HTERT RPE-1 (cell line): Measurements from ENCODE around the gene SYNGAP1.
"Not testable (repeated sequence)": the region's sequence is repeated elsewhere in the genome, so short reads cannot be mapped to it uniquely, and the experiment has no call there.

ENCODE experiments used
- in situ Hi-C: fragments of 300-500 bp; cut with MboI; formaldehyde crosslinking; loops from 4 replicates; pipeline ENCODE4 v1.14.3; 2020; ENCODE audit warnings: low sequenced_read_pairs

SYNGAP1 gene

GRCh38 chr6:33419580-33420490, at the start of gene SYNGAP1:
TSS of gene SYNGAP1 (plus strand) at chr6:33420065. CDS start at chr6:33420265, 200 bp downstream.
- in situ Hi-C loops: no loop called here

GRCh38 chr6:33371901-33372300, 48.0 kb upstream of the SYNGAP1 start:
- in situ Hi-C loops: not testable (repeated sequence)

DNA sequence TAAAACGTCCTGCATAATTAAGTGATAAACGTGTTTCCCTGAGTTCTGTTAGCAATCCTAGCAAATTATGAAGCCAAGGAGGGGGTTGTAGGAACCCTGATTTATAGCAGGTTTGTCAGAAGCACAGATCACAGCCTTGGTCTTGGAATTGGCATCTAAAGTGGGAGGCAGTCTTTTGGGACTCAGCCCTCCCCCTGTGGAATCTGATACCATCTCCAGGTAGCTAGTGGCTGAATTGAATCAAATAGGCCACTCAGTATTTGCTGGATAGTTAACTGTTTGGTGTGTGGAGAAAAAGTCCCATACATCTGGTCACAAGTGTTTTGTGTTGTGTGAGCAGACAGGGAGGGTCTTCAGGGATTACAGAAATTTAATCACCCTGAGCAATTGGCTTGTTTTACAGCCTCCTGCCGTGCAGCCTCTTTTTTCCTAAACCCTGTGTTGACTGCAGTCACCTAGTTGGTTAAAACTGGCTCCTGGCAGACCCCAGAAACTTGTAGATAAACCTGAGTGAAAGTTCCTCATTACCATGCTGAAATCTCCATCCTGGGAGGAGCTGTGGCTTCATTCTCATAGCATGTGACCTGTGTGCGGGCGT, 47.2 kb upstream of the SYNGAP1 start:
- in situ Hi-C loops: no loop called here

- in situ Hi-C loops: no loop called here
These were observed 45.6 kb upstream of the SYNGAP1 start for GRCh38 chr6:33373960-33374910.

- in situ Hi-C loops: no loop called here
These were observed 44.7 kb upstream of the SYNGAP1 start for GRCh38 chr6:33375143-33375671.

DNA sequence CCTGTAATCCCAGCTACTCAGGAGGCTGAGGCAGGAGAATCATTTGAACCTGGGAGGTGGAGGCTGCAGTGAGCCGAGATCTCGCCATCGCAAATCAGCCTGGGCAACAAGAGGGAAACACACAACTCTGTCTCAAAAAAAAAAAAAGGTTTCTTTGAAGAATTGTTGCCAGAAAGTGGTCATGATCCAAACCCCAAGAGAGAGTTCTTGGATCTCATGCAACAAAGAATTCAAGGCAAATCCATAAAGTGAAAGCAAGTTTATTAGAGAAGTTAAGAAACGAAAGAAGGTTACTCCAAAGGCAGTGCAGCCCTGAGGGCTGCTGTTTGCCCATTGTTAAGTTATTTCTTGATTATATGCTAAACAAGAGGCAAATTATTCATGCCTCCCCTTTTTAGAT, 42.7 kb upstream of the SYNGAP1 start:
- in situ Hi-C loops: no loop called here

- in situ Hi-C loops: not testable (repeated sequence)
These were observed 40.7 kb upstream of the SYNGAP1 start for GRCh38 chr6:33379184-33379583.

- in situ Hi-C loops: no loop called here
These were observed 39.4 kb upstream of the SYNGAP1 start for GRCh38 chr6:33380272-33380981.

DNA sequence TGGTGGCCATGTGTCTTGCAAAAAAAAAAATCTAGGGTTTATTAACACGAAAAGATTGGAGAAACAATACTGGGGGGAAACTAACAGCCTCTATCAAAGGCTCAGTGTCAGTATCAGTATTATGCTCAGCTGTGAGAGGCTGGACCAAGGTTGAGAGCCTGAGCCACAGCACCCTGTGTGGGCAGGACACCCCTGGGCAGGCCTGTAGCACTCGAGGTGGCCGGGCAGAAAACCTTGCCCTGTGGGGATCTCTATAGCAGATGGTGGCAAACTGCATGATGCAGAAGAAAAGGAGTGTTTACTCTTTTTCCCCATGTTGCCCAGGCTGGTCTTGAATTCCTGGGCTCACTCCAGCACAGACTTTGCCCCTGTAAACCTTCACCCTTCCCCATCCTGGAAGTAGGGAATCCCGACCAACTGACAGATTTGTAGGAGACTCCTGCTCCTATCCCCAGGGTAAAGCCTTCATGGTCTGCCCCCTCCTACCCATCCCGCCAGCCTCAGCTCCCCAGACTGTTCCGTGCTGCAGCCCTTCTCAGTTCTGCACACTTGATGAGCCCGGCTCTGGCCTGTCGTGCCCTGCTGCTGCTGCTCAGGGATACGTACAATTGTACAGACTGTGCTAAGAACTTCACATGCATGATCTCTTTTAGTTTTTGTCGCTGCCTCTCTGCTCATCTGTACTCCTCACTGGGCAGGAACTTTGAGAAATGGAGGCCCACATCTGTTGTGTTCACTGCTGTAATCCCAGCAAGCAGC, 36.3 kb upstream of the SYNGAP1 start:
- in situ Hi-C loops: no loop called here

GRCh38 chr6:33384581-33385020, 35.3 kb upstream of the SYNGAP1 start:
- in situ Hi-C loops: no loop called here

DNA sequence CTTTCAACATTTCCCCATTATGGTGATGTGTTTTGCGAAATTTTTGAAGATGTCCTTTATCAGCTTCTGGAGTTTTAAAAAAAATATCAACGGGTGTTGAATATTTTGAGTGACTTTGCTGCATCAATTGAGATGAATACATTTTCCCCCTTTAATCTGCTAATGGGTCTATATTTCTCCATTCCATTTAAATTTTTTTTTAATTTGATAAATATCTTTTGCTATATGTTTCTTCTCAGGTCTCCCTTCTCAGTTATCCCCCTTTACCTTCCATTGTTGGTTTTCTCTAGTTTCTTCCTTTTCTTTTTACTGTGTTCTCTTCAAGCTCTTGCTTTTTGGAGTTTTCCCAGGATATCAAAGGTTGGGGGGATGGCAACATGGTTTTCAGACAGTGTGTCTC, 29.7 kb upstream of the SYNGAP1 start:
- in situ Hi-C loops: no loop called here

DNA sequence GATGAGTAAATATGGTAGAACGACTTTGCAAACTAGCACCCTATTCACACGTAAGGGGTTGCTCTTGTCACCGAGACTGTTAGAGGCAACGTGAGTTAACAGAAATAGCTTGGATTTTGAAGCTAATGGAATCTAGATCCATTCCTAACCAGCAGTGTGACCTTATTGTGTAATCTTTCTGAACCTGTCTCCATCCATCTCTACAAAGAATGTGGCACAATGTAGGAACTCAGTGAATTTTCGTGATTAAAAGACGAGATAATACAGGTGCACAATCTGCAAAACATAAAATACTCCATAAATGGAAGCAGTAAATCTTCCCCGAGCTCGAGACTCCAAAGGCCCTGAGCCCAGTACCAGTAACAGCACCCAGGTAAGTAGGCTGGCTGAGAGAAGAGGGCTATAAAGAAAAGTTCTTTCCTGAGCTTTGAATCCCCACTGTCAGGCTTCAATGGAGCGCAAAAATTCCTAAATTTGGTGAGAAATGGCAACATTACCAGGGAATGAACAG, 29.0 kb upstream of the SYNGAP1 start:
- in situ Hi-C loops: no loop called here

DNA sequence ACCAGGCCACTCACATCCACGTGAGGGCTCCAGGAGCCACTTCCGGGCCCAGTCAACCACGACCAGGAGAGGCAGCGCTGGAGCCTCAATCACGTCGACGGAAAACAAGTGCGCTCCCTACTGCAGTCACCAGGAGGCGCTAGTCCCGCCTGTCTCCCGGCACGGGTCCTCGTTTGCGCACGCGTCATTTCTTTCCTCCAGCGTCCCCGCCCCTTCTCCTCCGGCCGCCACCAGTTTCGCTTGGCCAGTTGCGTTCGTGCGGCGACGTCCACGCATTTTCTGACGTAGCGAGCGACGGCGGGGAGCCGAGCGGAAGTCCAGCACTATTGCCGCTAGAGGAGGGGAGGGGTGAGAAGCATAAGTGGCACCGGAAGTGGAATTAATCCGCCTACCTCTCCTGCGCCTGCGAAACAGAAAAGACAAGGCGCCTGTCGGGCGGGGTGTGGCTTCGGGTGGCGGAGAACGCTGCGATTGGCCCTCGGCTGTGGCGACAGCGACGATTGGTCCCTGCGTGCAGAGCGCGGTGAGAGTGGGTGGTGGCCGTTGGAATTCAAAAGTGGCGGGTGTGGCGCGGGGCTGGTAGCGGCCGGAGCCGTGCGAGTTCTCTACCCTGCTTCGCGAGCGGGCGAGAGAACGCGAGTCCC, 28.5 kb upstream of the SYNGAP1 start, which contains the start of gene KIFC1:
KIFC1 (plus strand) TSS at position 546 of the 644 bp plus-strand sequence. CDS start 163 bp downstream, outside the sequence.
- in situ Hi-C loops: no loop called here

DNA sequence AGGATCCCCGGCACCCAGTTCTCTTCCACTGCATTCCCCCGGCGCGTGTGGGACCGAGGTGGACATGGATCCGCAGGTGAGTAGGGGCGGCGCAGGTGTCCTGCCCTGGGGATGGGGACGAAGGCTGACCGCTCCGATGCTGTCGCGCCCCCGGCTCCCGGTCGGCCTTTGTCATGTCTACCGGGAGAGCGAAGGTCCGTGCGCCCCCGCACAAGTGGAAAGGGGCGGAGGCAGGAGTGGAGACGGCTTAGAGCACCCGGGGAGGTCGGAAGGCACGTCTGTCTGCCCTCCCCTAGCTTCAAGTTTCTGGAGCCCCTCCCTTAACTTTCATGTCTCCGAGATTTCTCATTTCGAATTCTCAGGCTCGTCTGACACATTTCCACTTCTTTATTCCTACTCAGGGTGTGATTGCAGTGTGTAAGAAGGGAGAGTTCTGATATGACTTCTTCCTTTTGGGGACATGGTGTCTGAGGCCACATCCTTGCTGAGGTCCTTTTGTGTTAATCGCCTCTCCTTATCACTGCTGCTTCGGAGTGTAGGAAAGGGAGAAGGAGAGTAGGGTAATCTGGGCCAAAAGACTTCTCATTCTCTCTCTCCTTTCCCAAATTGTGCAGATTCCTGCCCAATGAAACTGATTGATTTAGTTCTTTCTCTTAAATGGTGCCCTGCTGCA, 27.8 kb upstream of the SYNGAP1 start:
- in situ Hi-C loops: no loop called here

DNA sequence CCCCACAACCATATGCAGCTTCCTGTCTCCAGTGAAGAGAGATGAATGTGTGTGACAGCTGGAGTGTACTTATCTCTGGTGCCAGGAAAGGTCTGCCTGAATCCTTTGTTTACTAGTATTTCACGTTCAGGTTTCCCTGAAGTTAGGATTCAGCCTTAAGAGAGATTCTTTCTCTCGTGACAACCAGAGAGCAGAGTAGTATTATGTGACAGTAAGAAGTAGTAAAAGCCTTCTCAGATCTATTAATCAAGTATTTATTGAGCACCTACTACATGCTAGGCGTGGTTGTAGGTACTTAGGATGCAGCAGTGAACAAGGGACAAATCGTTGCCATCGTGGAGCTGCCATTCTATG, 27.3 kb upstream of the SYNGAP1 start:
- in situ Hi-C loops: no loop called here

DNA sequence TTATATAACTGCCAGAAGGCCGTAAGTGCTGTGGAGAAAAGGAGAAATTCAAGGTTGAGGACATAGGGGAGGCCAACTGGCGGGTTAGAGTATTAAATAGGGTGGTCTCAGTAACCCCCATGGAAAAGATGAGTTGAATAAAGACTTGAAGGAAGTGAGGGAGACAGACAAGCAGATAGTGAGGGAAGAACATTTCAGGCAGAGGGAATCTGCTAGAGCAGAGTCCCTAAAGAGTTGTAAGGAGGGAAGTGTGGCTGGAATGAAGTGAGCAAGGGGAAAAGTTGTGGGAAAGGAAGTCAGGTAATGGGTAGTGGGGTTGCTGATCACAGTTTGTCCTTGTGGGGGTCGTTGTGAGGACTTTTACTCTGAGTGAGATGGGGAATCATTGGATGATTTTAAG, 26.9 kb upstream of the SYNGAP1 start:
- in situ Hi-C loops: no loop called here

DNA sequence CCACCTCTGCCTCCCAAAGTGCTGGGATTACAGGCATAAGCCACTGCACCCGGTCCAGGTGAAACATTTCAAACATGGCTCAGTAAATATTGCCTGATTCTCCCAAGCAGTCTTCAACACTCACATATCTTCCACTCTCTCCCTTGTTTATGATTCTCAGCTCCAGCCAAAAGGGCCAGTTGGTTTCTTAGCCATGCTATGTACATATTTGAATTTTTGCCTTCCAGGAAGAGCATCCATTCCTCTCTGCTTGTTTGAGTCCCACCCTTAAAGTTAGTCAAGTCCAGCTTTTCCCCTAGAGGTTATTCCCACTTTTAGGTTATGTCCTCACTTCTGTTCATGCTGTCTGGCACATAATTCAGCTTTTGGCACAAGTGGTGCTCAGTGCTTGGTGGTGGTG, 22.3 kb upstream of the SYNGAP1 start:
- in situ Hi-C loops: no loop called here

- in situ Hi-C loops: not testable (repeated sequence)
These were observed 21.3 kb upstream of the SYNGAP1 start for GRCh38 chr6:33398601-33399000.
